Sigmoid colon (tissue), 4 donors: Measurements from ENCODE around the gene CDC42SE2.
"Not testable (repeated sequence)": the region's sequence is repeated elsewhere in the genome, so short reads cannot be mapped to it uniquely, and the experiment has no call there.

Source experiments
- EP300 ChIP-seq, 4 donors: sonication (generic); formaldehyde crosslinking; IDR thresholded peaks; one replicate each; pipeline ENCODE4 v1.6.1; 2017; ENCODE audit warnings: antibody characterized with exemption in 4 of 4
- POLR2A ChIP-seq, 2 donors: fragments of 450-650 bp; IDR thresholded peaks; one replicate each; pipeline ENCODE4 v1.6.1; 2016; ENCODE audit warnings: antibody characterized with exemption in 2 of 2, mild to moderate bottlenecking in 2 of 2, moderate library complexity in 2 of 2
- POLR2AphosphoS5 ChIP-seq, 4 donors: sonication (generic); formaldehyde crosslinking; IDR thresholded peaks; one replicate each; pipeline ENCODE4 v1.6.1; 2017; ENCODE audit warnings: antibody characterized with exemption in 4 of 4
- TF ChIP-seq, protein P1 (sequence below), 4 experiments: fragments of 450-650 bp in 3 of 4; fragments of 200-600 bp in 1 of 4; IDR thresholded peaks; one replicate each; pipeline ENCODE4 v1.5.1; 2016 to 2019; ENCODE audit warnings: antibody characterized with exemption in 4 of 4, mild to moderate bottlenecking in 3 of 4, moderate library complexity in 2 of 4

DNA sequence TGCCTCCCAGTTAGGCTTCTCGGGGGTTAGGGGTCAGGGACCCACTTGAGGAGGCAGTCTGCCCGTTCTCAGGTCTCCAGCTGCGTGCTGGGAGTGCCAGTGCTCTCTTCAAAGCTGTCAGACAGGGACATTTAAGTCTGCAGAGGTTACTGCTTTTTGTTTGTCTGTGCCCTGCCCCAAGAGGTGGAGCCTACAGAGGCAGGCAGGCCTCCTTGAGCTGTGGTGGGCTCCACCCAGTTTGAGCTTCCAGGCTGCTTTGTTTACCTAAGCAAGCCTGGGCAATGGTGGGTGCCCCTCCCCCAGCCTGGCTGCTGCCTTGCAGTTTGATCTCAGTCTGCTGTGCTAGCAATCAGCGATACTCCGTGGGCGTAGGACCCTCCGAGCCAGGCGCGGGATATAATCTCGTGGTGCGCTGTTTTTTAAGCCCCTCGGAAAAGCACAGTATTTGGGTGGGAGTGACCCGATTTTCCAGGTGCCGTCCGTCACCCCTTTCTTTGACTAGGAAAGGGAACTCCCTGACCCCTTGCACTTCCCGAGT lies 48.5 kb downstream of the CDC42SE2 start:
- TF ChIP-seq, protein P1, sequence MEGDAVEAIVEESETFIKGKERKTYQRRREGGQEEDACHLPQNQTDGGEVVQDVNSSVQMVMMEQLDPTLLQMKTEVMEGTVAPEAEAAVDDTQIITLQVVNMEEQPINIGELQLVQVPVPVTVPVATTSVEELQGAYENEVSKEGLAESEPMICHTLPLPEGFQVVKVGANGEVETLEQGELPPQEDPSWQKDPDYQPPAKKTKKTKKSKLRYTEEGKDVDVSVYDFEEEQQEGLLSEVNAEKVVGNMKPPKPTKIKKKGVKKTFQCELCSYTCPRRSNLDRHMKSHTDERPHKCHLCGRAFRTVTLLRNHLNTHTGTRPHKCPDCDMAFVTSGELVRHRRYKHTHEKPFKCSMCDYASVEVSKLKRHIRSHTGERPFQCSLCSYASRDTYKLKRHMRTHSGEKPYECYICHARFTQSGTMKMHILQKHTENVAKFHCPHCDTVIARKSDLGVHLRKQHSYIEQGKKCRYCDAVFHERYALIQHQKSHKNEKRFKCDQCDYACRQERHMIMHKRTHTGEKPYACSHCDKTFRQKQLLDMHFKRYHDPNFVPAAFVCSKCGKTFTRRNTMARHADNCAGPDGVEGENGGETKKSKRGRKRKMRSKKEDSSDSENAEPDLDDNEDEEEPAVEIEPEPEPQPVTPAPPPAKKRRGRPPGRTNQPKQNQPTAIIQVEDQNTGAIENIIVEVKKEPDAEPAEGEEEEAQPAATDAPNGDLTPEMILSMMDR (IDR thresholded peaks at IDR 0.05), result not testable (repeated sequence)
- not testable (repeated sequence) for TF ChIP-seq POLR2AphosphoS5, EP300, POLR2A (IDR thresholded peaks at IDR 0.05)
